Erythroblast (primary cell): Measurements from ENCODE around the gene CHERP.

ENCODE experiments used
- GATA1 ChIP-seq: IDR thresholded peaks from 2 replicates; pipeline ENCODE4 v1.6.1; 2011; ENCODE audit warnings: low read depth, mild to moderate bottlenecking, control low read depth, low read length, moderate library complexity
- POLR2A ChIP-seq: IDR thresholded peaks from 2 replicates; pipeline ENCODE4 v1.6.1; 2011; ENCODE audit warnings: mild to moderate bottlenecking, low read length

GRCh38 chr19:16542045-16542909 lies at the start of gene CHERP:
- peak; percentile 87 for TF ChIP-seq POLR2A
- TF ChIP-seq GATA1, result no peak
